ENCODE data around the gene SULT1C4. TPM values are rescaled to one million over a fixed set of nuclear protein-coding genes. Genes with fewer than 3 reads are reported as not detected.

The SULT1C4 gene
- total RNA-seq, 1 donor from 2014 or later, result 20.2 TPM

DNA sequence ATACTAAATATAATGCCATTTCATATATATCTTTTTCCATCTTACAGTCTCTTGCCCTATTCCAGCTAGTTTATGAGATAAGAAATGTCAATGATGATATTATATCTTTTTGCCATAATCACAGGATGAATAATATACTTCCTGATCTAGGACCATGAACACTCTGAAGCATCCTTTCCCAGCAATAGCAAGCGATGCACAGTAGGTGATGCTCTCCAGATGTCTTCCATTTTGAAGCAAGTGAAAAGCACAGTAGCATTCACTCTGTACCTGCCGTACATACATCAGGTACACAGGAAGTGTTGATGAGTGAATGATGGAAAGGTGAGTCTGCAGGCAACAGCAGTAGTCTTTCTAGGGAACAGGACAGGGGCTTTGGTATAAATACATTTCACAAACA lies 8.6 kb upstream of the SULT1C4 start:
- DNase-seq (ENCODE audit: extremely low read depth, low read depth, low spot score), result no peak

DNA sequence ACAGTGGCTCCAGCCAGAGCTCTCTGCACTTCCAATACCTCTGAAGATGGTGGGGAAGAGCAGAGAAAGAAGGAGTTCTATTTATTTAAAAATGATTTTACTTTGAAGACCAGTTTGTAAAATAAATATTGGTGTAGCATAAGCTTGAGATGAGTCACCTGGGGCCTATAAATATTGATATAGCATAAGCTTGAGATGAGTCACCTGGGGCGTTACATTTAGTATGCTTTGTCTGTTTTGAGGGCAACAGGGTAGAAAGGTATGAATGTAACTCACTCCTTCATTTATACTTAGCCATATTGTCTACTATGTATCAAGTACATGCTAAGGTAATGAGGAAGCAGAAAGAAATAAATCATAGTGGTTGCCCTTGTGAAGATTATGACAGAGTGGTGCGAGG lies 7.7 kb upstream of the SULT1C4 start:
- no peak for DNase-seq (ENCODE audit: extremely low read depth, low read depth, low spot score)

DNA sequence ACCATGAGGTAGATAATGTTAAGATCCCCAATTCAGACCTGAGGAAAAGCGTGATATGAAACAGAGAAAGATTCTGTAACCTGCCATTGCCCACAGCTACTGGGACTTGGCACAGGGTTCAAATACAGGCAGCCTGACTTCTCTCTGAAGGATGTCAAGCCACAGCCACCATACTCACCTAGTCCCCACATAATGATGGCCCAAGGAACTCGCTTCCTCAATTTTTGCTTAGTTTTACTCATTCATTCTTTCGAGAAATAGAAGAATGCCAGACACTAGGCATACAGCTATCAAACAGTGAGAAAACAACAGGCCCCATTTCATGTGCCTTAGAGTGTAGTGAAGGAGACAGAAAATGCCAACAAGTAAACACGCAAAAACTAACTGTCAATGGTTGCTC lies 980 bp upstream of the SULT1C4 start:
- no peak for DNase-seq (ENCODE audit: extremely low read depth, low read depth, low spot score)

DNA sequence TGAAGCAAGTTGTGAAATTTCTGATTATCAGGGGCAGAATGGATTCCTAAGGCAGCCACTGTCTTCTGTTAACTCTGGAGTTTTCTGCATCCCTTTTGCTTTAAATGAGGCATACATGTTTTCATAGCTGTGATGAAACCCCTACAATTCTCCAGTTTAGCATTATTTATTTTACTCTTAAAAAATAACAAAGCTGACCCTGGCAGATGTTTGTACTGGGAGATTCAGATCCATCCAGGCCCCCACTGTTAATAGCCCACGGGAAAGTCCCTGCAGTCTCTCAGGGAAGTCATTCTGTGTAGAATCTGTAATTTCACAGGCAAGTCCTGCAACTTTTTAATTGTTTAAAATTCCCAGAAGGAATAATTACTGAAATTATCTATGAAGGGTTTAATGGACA lies 353 bp upstream of the SULT1C4 start:
- DNase-seq (ENCODE audit: extremely low read depth, low read depth, low spot score), result no peak

DNA sequence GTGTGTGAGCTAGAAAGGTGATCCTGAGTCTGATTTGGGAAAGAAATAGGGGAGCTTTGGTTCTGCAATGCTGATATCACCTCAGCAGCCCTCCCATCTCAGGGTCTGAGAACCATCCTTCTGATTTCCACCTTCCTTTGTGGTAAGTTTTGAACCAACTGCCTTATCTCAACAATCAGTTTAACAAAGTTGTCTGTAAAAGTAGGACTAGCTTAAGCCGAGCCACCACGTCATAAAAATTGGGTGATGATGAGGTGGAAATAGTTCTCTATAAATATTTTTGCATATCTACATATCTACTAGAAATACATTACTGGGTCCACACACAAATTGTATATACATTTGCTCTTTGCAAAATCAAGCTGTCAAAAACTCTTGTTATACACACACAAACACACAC lies 1.1 kb downstream of the SULT1C4 start:
- DNase-seq (ENCODE audit: extremely low read depth, low read depth, low spot score), result no peak

- DNase-seq (ENCODE audit: extremely low read depth, low read depth, low spot score), result no peak
Measured at GRCh38 chr2:108382196-108382595, 4.4 kb downstream of the SULT1C4 start.

DNA sequence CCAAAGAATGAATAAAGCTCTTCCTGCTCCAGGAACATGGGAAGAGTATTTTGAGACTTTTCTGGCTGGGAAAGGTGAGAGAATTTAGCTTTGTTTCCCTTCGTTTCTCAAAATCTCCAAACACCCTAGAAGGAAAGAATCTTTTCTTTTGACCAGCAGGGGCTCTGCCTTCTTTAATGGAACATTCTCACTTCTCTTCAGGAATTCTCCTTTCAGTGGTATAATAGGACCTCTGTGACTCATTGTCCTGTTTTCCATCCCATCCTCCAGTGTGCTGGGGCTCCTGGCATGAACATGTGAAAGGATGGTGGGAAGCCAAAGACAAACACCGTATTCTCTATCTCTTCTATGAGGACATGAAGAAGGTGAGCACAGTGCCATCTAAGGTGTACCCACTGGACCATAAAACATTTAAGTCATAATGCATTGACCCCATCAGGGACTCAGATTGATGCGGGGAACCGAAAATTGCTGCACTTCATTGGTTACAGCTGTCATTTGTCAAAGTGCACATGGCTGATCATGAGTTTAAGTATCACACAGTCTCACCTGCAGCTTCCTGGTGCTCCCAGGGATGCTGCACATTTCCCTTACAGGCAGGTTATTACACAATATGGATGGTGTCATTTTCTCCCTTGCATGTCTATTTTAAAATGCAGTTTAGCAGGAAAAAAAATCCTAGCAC lies 5.5 kb downstream of the SULT1C4 start:
- no peak for DNase-seq (ENCODE audit: extremely low read depth, low read depth, low spot score)

GRCh38 chr2:108384662-108385393 lies 7.1 kb downstream of the SULT1C4 start:
- no peak for DNase-seq (ENCODE audit: extremely low read depth, low read depth, low spot score)

DNA sequence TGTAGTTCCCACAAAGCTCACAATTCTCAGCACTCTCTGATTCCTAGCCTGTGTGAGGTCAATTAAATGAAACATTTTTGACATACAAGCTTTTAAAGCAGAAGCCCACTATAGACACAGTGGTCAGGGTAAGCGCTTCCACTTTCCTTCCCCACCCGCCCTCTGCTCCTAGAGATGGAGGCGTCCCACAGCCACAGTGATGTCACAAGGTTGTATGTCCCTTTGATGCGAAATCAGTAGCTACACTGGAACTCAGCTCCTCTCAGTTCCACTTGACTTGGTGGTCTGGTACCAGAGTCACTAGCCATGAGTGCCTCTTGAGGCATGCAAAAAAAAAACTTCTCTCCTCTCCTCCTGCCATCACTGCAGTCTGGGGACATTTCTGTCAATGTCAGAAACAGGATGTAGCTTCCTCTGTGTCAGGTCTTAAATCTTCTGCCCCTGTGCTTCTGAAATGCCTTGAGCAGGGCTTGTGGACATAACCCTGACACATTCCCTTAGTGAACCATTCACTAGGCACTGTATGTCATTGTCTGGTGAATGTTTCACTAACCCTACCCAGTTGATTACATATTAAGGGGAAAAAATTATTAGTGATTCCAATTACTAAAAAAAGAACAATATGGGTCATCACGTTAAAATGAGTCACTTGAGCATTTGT lies 7.8 kb downstream of the SULT1C4 start:
- DNase-seq (ENCODE audit: extremely low read depth, low read depth, low spot score), result no peak

DNA sequence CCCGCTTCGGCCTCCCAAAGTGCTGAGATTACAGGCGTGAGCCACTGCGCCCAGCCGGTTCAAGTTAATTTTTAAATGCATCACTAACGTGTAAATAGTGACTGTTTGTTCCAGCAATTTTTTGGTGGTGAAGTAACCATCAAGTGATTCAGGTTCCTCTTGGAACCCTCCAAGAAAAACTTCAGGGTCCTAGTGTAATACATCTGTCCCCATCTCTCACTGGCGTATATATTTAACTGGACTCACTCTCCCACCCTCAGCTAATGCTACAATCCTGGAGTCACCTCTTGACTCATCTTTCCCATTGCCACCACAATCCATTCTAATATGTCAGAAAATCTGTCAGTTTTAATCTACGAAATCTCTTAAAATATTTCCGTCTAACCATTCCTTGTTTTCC lies 10.3 kb downstream of the SULT1C4 start:
- no peak for DNase-seq (ENCODE audit: extremely low read depth, low read depth, low spot score)

- DNase-seq (ENCODE audit: extremely low read depth, low read depth, low spot score), result no peak
Measured at GRCh38 chr2:108390340-108390739, 12.6 kb downstream of the SULT1C4 start.

GRCh38 chr2:108392029-108392428 lies 14.3 kb downstream of the SULT1C4 start:
- no peak for DNase-seq (ENCODE audit: extremely low read depth, low read depth, low spot score)

DNA sequence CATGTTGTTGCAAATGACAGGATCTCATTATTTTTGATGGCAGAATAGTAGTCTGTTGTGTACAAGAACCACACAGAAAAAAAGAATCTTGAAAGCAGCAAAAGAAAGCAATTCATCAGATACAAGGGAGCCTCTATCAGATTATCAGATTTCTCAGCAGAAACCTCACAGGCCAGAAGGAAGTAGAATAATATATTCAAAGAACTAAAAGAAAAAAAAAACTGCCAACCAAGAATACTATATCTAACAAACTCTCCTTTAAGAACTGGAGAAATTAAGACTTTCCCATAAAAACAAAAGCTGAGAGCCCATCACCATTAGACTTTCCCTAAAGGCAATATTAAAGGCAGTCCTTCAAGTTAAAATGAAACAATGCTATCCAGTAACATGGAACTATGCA lies 15.4 kb downstream of the SULT1C4 start:
- no peak for DNase-seq (ENCODE audit: extremely low read depth, low read depth, low spot score)

- no peak for DNase-seq (ENCODE audit: extremely low read depth, low read depth, low spot score)
Measured at GRCh38 chr2:108395155-108395554, 17.4 kb downstream of the SULT1C4 start.

- DNase-seq (ENCODE audit: extremely low read depth, low read depth, low spot score), result no peak
Measured at GRCh38 chr2:108396845-108397244, 19.1 kb downstream of the SULT1C4 start.

DNA sequence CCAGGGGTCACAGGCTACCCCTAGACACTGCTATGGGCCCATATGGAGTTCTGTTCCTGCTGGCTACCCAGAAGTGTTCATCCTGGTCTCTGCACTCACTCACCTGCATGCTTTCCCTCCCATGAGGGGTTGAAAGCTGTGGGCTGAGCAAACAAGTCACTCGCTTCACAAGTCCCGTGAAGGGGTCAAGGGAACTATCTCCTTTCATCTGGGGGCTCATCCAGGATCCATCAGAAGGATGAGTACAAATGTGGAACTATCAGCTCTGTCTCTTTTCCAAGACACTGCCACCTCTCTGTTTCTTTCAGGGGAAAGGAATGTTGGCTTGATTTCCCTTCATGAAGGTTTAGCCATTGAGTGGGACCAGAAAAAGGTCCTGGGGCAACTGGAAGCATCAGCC lies 21.7 kb downstream of the SULT1C4 start:
- no peak for DNase-seq (ENCODE audit: extremely low read depth, low read depth, low spot score)

DNA sequence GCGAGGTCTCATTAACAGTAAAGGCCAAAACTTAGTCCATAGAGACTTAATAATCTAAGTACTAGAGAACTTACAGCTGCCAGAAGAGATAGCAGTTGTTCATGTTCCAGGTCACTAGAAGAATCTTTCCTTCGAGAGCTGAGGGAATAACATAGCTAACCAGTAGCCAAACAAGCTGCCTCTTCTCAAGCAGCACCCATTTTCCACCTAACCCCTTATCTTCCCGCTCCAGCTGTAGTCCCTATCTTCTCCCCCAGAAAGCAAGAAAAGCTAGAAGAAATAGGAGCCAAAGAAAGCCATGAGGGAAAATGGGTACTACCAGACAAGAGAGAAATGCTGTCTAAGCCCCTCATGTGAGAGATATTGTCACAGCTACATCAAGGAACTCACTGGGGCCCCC lies 24.0 kb downstream of the SULT1C4 start:
- no peak for DNase-seq (ENCODE audit: extremely low read depth, low read depth, low spot score)

- DNase-seq (ENCODE audit: extremely low read depth, low read depth, low spot score), result no peak
Measured at GRCh38 chr2:108403494-108403893, 25.7 kb downstream of the SULT1C4 start.

- no peak for DNase-seq (ENCODE audit: extremely low read depth, low read depth, low spot score)
Measured at GRCh38 chr2:108404784-108405397, 27.1 kb downstream of the SULT1C4 start.

DNA sequence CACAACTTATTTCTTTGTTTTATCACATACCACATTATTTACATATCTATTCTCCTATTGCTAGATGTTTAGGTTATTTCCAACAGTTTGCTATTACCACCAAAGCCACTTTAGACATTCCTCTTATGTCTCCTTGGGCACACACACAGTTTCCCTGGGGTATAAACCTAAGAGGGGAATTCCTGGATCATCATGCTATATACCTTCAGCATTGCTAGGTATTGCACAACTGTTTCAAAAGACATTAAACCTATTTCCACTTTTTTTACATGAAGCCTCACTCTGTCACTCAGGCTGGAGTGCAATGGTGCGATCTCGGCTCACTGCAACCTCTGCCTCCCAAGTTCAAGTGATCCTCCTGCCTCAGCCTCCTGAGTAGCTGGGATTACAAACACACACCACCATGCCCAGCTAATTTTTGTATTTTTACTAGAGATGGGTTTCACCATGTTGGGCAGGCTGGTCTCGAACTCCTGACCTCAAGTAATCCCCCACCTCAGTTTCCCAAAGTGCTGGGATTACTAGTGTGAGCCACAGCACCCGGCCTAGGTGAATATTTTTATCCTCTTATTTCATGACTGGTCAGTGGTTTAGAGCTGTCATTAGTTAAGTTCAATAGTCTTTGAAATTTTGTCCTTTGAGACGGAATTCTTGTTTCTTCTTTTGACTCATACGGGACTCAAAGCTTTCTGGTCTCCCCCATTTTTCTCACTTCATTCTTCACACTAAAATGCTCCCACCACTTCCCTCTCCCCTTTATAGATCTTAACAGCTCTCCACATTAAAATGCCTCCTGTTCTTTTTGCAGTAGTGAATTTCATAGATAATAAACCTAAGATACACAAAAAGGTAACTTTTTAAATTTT lies 30.3 kb downstream of the SULT1C4 start:
- no peak for DNase-seq (ENCODE audit: extremely low read depth, low read depth, low spot score)

GRCh38 chr2:108409768-108410167 lies 32.0 kb downstream of the SULT1C4 start:
- DNase-seq (ENCODE audit: extremely low read depth, low read depth, low spot score), result no peak
